Muscle of leg (tissue), 11 donors: ENCODE measurements around the gene SOX18. TPM values are rescaled to one million over a fixed set of nuclear protein-coding genes. Genes with fewer than 3 reads are reported as not detected.

Experiments used
- DNase-seq: peaks from one replicate; pipeline ENCODE4 v3.0.0; 2013
- H3K27ac ChIP-seq: one replicate; pipeline ENCODE4 v1.5.1; 2013; ENCODE audit warnings: mild to moderate bottlenecking, low read length, control low read depth
- H3K27me3 ChIP-seq: one replicate; pipeline ENCODE4 v1.6.1; 2013; ENCODE audit warnings: low read length; ENCODE audit not compliant: control insufficient read depth, insufficient read depth
- H3K36me3 ChIP-seq: one replicate; pipeline ENCODE4 v1.6.1; 2013; ENCODE audit warnings: low read length; ENCODE audit not compliant: control insufficient read depth, insufficient read depth
- H3K4me1 ChIP-seq: one replicate; pipeline ENCODE4 v1.6.1; 2013; ENCODE audit warnings: low read length; ENCODE audit not compliant: control insufficient read depth, insufficient read depth
- H3K4me3 ChIP-seq: one replicate; pipeline ENCODE4 v1.5.1; 2013; ENCODE audit warnings: low read length, control low read depth
- H3K9me3 ChIP-seq: replicated peaks from 2 replicates; pipeline ENCODE4 v1.6.1; 2013; ENCODE audit warnings: low read depth, low read length; ENCODE audit not compliant: control insufficient read depth
- WGBS: methylation state at CpG from one replicate; pipeline ENCODE4 v1.1.5; 2013; ENCODE audit warnings: missing lambda C conversion rate; ENCODE audit not compliant: insufficient coverage; 5-methylcytosine and 5-hydroxymethylcytosine counted together
- polyA plus RNA-seq, 8 donors: library from polyadenylated mRNA; unstranded; fragments of 120-200 nt; gene quantifications; one replicate each; pipeline versions ENCODE4 v1.2.1 to v1.2.3, GENCODE V29; 2013; ENCODE audit warnings: inconsistent platforms in 1 of 8, low replicate concordance in 1 of 8; ENCODE audit not compliant: insufficient read length in 8 of 8, insufficient read depth in 1 of 8
- total RNA-seq: library from RNA; stranded (reverse); fragments of 120-200 nt; gene quantifications from one replicate; pipeline ENCODE4 v1.2.4, GENCODE V29; 2013

SOX18 gene
- total and polyA plus RNA-seq, 9 donors: 2.2 to 15.7 (median 10.6) TPM

DNA sequence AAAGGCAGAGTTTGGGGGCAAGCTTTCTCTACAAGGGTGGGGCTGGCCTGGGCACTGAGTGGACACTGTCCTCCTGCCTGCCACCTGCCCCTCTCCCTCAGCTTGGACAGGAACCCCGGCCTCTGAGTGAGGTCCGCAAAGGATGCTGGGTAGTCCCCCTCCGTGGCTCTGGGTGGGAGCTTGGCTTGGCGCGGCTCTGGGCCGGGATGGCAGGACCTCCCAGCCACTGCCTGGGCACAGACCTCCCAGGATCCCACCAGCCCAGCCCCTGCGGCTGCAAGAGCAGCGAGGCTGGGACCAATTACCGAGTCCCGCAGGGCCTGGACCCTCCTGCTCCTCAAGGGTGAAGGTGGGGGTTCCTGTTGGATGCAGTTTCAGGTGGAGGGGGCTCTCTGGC lies 2.9 kb upstream of the SOX18 start:
- Histone ChIP-seq H3K27me3 (peaks cover 50% of the 10 kb centered on the region), H3K9me3 (no peaks in the 10 kb centered on the region), H3K4me1 (peaks cover 51% of the 10 kb centered on the region), H3K27ac (peak overlapping the region; percentile 74), H3K4me3 (no peak overlapping the region), H3K36me3 (no peaks in the 10 kb centered on the region)
- no peak for DNase-seq
- 62% methylated on average over 3 of the region's 10 CpGs for WGBS

DNA sequence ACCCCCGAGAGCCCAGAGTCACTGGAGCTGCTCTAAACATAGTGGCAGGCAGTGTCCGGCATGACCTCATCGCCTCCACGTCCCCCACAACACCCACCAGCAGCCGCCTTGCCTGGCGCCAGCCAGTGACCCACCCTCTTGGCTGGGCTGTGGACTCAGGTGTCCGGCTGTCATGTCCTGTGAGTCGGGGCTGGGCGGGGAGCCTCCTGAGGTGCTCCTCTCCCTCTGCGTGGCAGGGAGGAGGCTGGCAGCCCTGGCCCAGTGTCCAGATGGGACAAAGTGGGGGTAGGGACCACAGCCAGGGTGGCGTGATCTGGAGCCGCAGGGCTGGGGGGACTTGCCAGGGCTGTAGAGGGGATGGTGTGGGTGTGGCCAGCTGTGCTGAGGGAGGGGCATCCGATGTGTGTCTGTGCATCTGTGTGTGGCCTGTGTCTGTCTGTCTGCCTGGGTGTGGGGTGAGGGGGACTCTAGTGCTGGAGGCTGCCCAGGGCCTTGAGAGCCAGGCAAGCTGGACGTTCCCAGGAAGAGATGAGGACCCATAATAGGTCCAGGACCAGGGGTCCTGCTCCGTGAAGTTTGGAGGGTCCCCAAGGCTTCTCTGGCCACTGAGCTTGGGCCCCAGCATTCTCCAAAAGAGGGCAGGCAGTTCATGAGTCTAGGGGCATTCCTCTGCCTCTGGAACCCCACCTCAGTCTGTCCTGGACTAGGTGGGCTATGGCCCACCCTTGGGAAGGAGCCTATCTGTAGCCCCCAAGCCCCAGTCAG lies 2.3 kb upstream of the SOX18 start:
- Histone ChIP-seq H3K9me3 (no peaks in the 10 kb centered on the region), H3K4me3 (no peak overlapping the region), H3K36me3 (no peaks in the 10 kb centered on the region), H3K27ac (peak overlapping the region; percentile 74), H3K4me1 (peaks cover 51% of the 10 kb centered on the region), H3K27me3 (peaks cover 54% of the 10 kb centered on the region)
- 78% methylated on average over 14 of the region's 15 CpGs for WGBS
- no peak for DNase-seq

DNA sequence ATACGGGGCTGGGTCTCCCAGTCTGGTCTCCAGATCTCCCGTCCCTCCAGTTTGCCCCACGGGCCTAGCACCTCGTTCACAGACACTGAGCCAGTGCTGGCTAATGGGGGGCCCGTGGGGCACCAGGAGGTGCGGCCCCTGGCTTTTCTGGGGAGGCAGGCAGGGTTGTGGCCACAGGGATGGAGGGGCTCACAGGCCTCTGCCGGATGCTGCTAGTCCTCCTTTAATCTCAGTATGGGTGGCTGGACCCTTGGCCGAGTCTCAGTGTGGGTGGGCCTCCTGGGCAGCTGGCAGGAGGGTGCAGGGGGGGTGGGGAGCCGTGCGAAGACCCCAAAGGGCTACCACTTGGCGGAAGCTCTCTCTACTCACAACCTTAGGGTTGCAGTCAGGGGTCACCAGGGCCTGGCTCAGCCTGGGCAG lies 1.6 kb upstream of the SOX18 start:
- Histone ChIP-seq H3K36me3 (no peaks in the 10 kb centered on the region), H3K9me3 (no peaks in the 10 kb centered on the region), H3K27me3 (peaks cover 58% of the 10 kb centered on the region), H3K27ac (peak overlapping the region; percentile 74), H3K4me1 (peaks cover 44% of the 10 kb centered on the region), H3K4me3 (no peak overlapping the region)
- WGBS: 84% methylated on average over 6 of the region's 11 CpGs
- DNase-seq: no peak

DNA sequence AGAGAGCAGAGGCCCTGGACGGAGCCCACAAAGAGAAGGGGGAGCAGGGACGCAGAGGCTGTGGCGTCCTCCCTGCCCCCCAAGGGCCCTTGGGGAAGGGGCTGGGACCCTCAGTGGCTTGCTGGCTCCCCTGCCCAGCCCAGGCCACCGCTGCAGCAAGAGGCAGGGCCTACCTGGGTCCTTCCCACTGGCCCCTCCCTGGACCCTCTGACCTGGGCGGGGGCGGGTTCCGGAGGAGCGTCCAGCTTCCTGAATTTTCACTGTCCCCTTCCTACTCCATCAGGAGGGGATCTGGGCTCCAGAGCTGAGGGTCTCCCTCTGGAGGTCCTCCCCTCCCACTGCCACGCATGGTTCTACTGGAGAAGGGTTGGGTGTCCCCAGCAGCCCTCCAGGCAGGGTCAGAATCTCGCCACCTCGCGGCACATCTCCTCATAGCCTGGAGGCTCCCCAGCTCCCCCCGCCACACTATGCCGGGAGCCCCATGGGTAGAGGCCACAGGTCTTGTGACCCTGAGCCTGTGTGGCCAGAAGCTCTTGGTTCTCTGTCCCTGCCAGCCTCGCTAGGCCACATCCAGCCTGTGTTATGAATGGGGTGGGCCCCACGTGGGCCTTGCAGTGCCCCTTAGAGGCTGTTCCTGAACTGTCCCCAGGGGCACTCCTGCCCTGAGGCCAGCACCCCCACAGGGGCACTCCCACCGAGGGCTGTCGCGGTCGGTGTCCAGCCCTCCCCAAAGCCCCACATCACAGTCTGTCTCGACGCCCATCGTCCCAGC lies 1.0 kb upstream of the SOX18 start:
- H3K4me3 ChIP-seq: peak overlapping the region; percentile 24
- no peak for DNase-seq
- 61% methylated on average over 17 of the region's 23 CpGs for WGBS
- peak overlapping the region; percentile 74 for H3K27ac ChIP-seq
- H3K4me1 ChIP-seq: peaks cover 38% of the 10 kb centered on the region
- peaks cover 64% of the 10 kb centered on the region for H3K27me3 ChIP-seq
- no peaks in the 10 kb centered on the region for H3K9me3 ChIP-seq
- H3K36me3 ChIP-seq: no peaks in the 10 kb centered on the region

DNA sequence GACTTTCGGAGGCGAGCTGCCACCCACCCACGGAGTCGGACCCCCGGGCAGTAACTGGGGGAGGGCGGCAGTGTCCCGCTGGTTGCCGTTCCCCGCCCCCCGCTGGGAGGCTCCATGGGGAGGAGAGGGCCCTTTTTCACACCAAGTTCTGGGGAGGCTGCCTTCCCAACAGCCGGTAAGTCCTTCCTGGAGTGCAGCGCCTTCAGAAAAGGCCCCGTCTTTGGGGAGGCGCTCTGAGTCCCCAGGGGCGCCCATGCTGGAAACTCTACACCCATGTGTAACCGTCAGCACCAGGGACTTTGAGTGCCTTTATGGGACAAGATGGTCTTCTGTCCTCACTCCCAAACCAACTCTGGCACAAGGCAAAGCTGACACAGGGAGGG lies 430 bp upstream of the SOX18 start:
- Histone ChIP-seq H3K27ac (peak overlapping the region; percentile 74), H3K4me1 (peaks cover 38% of the 10 kb centered on the region), H3K36me3 (no peaks in the 10 kb centered on the region), H3K9me3 (no peaks in the 10 kb centered on the region), H3K27me3 (peaks cover 69% of the 10 kb centered on the region), H3K4me3 (peak overlapping the region; percentile 24)
- DNase-seq: no peak
- WGBS: 14% methylated on average over 15 of the region's 16 CpGs

DNA sequence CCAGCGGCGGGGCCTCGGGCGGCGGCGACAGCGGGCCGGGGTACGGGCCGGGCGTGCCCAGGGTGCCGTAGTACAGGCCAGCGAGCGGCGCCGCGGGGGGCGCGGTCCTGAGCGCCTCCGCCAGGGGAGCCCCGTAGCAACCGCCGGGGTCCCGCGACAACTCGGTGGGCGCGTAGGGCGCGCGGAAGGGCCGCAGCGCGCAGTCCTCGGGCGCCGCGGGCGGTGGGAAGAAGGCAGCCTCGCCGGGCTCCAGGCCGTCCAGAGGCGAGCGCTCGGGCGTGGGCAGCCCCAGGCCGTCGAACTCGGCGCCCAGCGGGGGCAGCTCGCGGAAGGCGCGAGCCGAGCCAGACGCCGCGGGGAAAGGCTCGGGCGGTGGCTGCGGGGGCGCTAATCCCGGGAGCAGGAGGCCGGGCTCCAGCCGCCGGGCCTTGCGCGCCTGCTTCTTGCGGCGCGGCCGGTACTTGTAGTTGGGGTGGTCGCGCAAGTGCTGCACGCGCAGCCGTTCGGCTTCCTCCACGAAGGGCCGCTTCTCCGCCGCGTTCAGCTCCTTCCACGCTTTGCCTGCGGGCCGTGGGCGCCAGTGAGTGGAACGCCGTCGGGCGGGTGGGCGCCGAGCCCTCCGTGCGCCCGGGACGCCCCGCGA lies 916 bp downstream of the SOX18 start:
- DNase-seq: no peak
- WGBS: 2% methylated on average over 93 of the region's 101 CpGs
- Histone ChIP-seq H3K27me3 (peaks cover 82% of the 10 kb centered on the region), H3K9me3 (no peaks in the 10 kb centered on the region), H3K4me3 (no peak overlapping the region), H3K36me3 (no peaks in the 10 kb centered on the region), H3K27ac (no peak overlapping the region), H3K4me1 (peaks cover 27% of the 10 kb centered on the region)

DNA sequence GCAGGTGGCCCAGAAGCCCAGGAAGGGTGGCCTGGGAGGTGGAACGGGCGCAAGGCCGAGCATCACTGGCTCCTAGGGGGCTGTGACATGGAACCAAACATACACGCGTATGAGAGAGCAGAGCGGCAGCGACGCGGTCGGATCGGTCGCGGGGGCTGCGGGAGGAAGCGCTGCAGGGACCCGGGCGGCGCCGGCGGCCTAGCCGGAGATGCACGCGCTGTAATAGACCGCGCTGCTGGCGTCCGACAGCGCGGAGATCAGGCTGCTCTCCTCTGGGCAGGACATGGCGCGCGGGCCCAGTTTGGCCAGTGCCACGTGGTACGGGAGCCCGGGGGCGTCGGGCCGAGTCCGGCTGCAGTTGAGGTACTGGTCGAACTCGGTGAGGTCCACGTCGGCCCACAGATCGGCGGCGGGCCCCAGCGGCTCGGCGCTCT lies 1.5 kb downstream of the SOX18 start:
- no peaks in the 10 kb centered on the region for H3K9me3 ChIP-seq
- no peaks in the 10 kb centered on the region for H3K36me3 ChIP-seq
- H3K27me3 ChIP-seq: peaks cover 86% of the 10 kb centered on the region
- no peak overlapping the region for H3K27ac ChIP-seq
- peak overlapping the region; percentile 33 for H3K4me3 ChIP-seq
- 4% methylated on average over 49 of the region's 49 CpGs for WGBS
- peaks cover 24% of the 10 kb centered on the region for H3K4me1 ChIP-seq
- DNase-seq: no peak

DNA sequence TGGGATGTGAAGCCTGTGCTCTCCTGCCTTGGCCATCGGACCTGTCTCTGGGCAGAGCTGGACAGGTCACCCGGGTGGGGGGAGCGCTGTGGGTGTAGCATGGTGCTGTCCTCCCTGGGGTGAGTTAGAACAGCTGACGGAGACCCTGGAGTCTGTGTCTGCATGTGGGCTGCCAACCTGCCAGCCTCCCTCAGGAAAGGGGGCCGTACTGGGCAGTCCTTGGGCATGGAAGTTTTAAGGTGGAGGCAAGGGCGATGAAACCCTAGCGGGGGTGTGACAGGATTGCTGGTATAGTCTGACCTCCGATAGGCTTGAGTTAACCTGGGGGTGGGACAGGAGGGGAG lies 2.4 kb downstream of the SOX18 start:
- Histone ChIP-seq H3K4me3 (peak overlapping the region; percentile 33), H3K36me3 (no peaks in the 10 kb centered on the region), H3K4me1 (peaks cover 23% of the 10 kb centered on the region), H3K27ac (no peak overlapping the region), H3K27me3 (peaks cover 83% of the 10 kb centered on the region), H3K9me3 (no peaks in the 10 kb centered on the region)
- WGBS: 67% methylated on average over 6 of the region's 8 CpGs
- no peak for DNase-seq

DNA sequence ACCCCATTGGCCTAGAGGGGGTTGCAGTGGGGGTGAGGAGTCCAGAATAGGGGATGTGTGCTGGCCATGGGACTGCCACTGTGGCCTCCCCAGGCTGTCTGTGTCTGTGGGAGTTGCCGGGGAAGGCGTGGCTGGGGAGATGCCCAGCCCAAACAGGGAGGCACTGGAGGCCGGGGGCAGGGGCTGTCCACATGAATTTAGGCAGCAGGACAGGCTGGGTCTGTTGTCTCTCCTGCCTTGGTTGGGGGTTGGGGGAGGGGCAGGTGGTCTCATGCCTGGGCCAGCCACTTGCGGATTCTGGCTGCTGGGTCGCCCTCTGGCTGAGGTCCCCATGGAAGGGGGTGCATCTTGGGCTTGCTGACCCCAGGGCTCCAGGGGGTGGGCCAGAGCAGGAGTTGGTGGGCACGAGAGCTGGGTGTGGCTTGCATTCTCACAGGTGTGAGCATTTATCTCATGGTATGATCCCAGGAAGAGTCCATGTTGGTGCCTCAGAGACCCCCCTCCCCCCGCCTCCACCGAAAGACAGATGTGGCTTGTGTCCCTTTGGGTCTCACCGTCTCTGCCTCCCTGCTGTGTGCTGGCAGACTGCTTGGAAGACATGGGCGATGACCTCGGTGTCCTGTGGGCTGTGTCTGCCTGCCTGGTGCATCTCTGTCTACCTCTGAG lies 4.0 kb downstream of the SOX18 start:
- H3K4me1 ChIP-seq: peaks cover 28% of the 10 kb centered on the region
- no peak overlapping the region for H3K4me3 ChIP-seq
- H3K36me3 ChIP-seq: no peaks in the 10 kb centered on the region
- DNase-seq: no peak
- no peak overlapping the region for H3K27ac ChIP-seq
- H3K27me3 ChIP-seq: peaks cover 83% of the 10 kb centered on the region
- WGBS: 52% methylated on average over 10 of the region's 11 CpGs
- no peaks in the 10 kb centered on the region for H3K9me3 ChIP-seq
